Measurements from ENCODE around the gene NLRC4. TPM values are rescaled to one million over a fixed set of nuclear protein-coding genes. Genes with fewer than 3 reads are reported as not detected.

NLRC4 gene
- total RNA-seq: 1.6 TPM

GRCh38 chr2:32264422-32265105 is at the start of gene NLRC4:
Gene NLRC4, minus strand, starts transcription at chr2:32264886. Its CDS starts 8,111 bp downstream, at chr2:32256775.

GRCh38 chr2:32277674-32278477 is 13.2 kb upstream of the NLRC4 start, which contains the start of gene YIPF4:
Gene YIPF4, plus strand, starts transcription at chr2:32277904. Its CDS starts 252 bp downstream, at chr2:32278156.

Small RNAs within 50 kb of the gene (small RNA-seq; reads per million reads assigned to genes)
- gene RNU6-647P (ENCODE audit: low replicate concordance): not detected

Other genes starting within 250 kb of the NLRC4 start
- 47.2 TPM for gene DPY30, start 225.1 kb downstream of the NLRC4 start, total RNA-seq
- gene SPAST, start 201.3 kb downstream of the NLRC4 start, total RNA-seq: 23.5 TPM
- gene SLC30A6, start 99.0 kb downstream of the NLRC4 start, total RNA-seq: 25.5 TPM
- gene YIPF4, start 13.0 kb upstream of the NLRC4 start, total RNA-seq: 23.8 TPM
- gene BIRC6, start 92.1 kb upstream of the NLRC4 start, total RNA-seq: 213 TPM